ENCODE data around the gene MAP1LC3C. TPM values are rescaled to one million over a fixed set of nuclear protein-coding genes. Genes with fewer than 3 reads are reported as not detected.

Gene MAP1LC3C
- total RNA-seq, 1 donor from 2014 or later, result 0.42 TPM

GRCh38 chr1:241962153-241962552 lies 36.7 kb downstream of the MAP1LC3C start:
- DNase-seq (ENCODE audit: low spot score in 2 of 2, unreplicated experiment in 2 of 2), result no peak
- Mint-ChIP-seq H3K4me1 (no peaks in the 10 kb centered on the region), H3K27me3 (ENCODE audit: low read depth) (no peaks in the 10 kb centered on the region), H3K9me3 (no peaks in the 10 kb centered on the region), H3K36me3 (no peaks in the 10 kb centered on the region), H3K4me3 (no peak overlapping the region), H3K27ac (no peak overlapping the region)
- TF ChIP-seq CTCF (IDR thresholded peaks at IDR 0.05; ENCODE audit: unreplicated experiment), result no peak

- Mint-ChIP-seq H3K27me3 (ENCODE audit: low read depth) (no peaks in the 10 kb centered on the region), H3K27ac (no peak within 1 kb of the TSS), H3K36me3 (no peaks in the 10 kb centered on the region), H3K4me1 (no peaks in the 10 kb centered on the region), H3K9me3 (no peaks in the 10 kb centered on the region), H3K4me3 (no peak within 1 kb of the TSS)
- no peak for DNase-seq (ENCODE audit: low spot score in 2 of 2, unreplicated experiment in 2 of 2)
- no peak for TF ChIP-seq CTCF (IDR thresholded peaks at IDR 0.05; ENCODE audit: unreplicated experiment)
These were observed 41.0 kb downstream of the MAP1LC3C start, which contains the start of gene BECN2 for GRCh38 chr1:241957692-241958494. Gene BECN2, plus strand, starts transcription at chr1:241957767. Its CDS starts 0 bp downstream, at chr1:241957767.

- H3K27me3 Mint-ChIP-seq (ENCODE audit: low read depth), result no peaks in the 10 kb centered on the region
- H3K4me3 Mint-ChIP-seq, result no peak overlapping the region
- peaks cover 2% of the 10 kb centered on the region for H3K4me1 Mint-ChIP-seq
- TF ChIP-seq CTCF (IDR thresholded peaks at IDR 0.05; ENCODE audit: unreplicated experiment), result no peak
- no peaks in the 10 kb centered on the region for H3K36me3 Mint-ChIP-seq
- DNase-seq (ENCODE audit: low spot score in 2 of 2, unreplicated experiment in 2 of 2), result no peak
- no peak overlapping the region for H3K27ac Mint-ChIP-seq
- no peaks in the 10 kb centered on the region for H3K9me3 Mint-ChIP-seq
These were observed 48.5 kb downstream of the MAP1LC3C start for GRCh38 chr1:241950390-241950789.

GRCh38 chr1:241947354-241947753 lies 51.5 kb downstream of the MAP1LC3C start:
- no peak for TF ChIP-seq CTCF (IDR thresholded peaks at IDR 0.05; ENCODE audit: unreplicated experiment)
- H3K27ac Mint-ChIP-seq, result no peak overlapping the region
- no peaks in the 10 kb centered on the region for H3K27me3 Mint-ChIP-seq (ENCODE audit: low read depth)
- DNase-seq (ENCODE audit: low spot score in 2 of 2, unreplicated experiment in 2 of 2), result no peak
- no peak overlapping the region for H3K4me3 Mint-ChIP-seq
- H3K9me3 Mint-ChIP-seq, result no peaks in the 10 kb centered on the region
- peaks cover 2% of the 10 kb centered on the region for H3K4me1 Mint-ChIP-seq
- H3K36me3 Mint-ChIP-seq, result no peaks in the 10 kb centered on the region

Other genes starting within 250 kb of the MAP1LC3C start
- 8.3 to 9.4 TPM (median 8.4 TPM) in 3 replicates for gene EXO1, start 150.9 kb downstream of the MAP1LC3C start, total RNA-seq
- gene BECN2, start 41.3 kb downstream of the MAP1LC3C start, total RNA-seq, result not detected in 3 replicates

Measured in mesothelial cell of epicardium (in vitro differentiated cells).